ENCODE data around the gene UNC13D.

GRCh38 chr17:75828741-75829140, 15.5 kb downstream of the UNC13D start:
- TF ChIP-seq EZH2 (IDR thresholded peaks at IDR 0.05; ENCODE audit: insufficient read depth, poor library complexity, severe bottlenecking) (no peak), EZH2phosphoT487 (IDR thresholded peaks at IDR 0.05; ENCODE audit: insufficient read depth, low read depth) (no peak)

Measured in GM23248 (cell line).